Astrocyte (in vitro differentiated cells and primary cell): Measurements from ENCODE around the gene SMC1A.

Experiments used
- EZH2 ChIP-seq: IDR thresholded peaks from 2 replicates; pipeline ENCODE4 v1.6.1; 2012; ENCODE audit warnings: mild to moderate bottlenecking, low read length, inconsistent platforms; ENCODE audit not compliant: insufficient read depth
- TF ChIP-seq, protein P1 (sequence below): IDR thresholded peaks from 2 replicates; pipeline ENCODE4 v1.5.1; 2011; ENCODE audit warnings: low read depth, mild to moderate bottlenecking, inconsistent platforms, low read length, moderate library complexity; ENCODE audit not compliant: insufficient read depth

DNA sequence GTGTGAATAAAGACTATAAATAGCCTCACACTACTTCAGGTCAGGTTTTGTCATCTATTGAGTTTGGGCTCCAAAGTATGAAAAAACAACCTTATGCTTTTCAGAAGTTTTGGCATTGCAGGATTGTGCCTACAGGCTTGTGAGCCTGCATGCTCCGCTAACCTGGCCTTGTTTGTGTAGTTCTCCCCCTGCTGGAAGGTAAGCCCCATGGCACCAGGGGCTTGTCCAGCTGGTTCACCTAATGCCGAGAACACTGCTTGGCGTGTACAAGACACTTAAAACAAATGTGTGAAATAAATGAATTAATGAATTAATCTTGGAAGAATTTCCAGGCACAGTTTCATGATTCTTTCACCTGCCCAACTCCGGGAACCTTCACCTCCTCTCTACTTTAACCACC is 13.5 kb upstream of the SMC1A start:
- TF ChIP-seq, protein P1, sequence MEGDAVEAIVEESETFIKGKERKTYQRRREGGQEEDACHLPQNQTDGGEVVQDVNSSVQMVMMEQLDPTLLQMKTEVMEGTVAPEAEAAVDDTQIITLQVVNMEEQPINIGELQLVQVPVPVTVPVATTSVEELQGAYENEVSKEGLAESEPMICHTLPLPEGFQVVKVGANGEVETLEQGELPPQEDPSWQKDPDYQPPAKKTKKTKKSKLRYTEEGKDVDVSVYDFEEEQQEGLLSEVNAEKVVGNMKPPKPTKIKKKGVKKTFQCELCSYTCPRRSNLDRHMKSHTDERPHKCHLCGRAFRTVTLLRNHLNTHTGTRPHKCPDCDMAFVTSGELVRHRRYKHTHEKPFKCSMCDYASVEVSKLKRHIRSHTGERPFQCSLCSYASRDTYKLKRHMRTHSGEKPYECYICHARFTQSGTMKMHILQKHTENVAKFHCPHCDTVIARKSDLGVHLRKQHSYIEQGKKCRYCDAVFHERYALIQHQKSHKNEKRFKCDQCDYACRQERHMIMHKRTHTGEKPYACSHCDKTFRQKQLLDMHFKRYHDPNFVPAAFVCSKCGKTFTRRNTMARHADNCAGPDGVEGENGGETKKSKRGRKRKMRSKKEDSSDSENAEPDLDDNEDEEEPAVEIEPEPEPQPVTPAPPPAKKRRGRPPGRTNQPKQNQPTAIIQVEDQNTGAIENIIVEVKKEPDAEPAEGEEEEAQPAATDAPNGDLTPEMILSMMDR: peak; percentile 65
- no peak for TF ChIP-seq EZH2
